NCI-H1048 (cell line): ENCODE data around the gene TNS4.

Experiments
- DNase-seq: peaks from one replicate; lab custom pipeline; 2025; lab: John Stamatoyannopoulos, UW

The TNS4 gene

GRCh38 chr17:40437095-40437732 lies 64.2 kb downstream of the TNS4 start:
- DNase-seq, result no peak

- DNase-seq, result no peak
Observed at GRCh38 chr17:40436636-40437035, 64.8 kb downstream of the TNS4 start.

- no peak for DNase-seq
Observed at GRCh38 chr17:40433551-40434415, 67.6 kb downstream of the TNS4 start.

GRCh38 chr17:40432864-40433528 lies 68.4 kb downstream of the TNS4 start:
- no peak for DNase-seq

GRCh38 chr17:40431231-40431602 lies 70.2 kb downstream of the TNS4 start:
- no peak for DNase-seq

GRCh38 chr17:40430272-40431230 lies 70.9 kb downstream of the TNS4 start:
- no peak for DNase-seq

GRCh38 chr17:40427002-40427491 lies 74.4 kb downstream of the TNS4 start:
- DNase-seq, result no peak
